Keratinocyte (primary cell): ENCODE results near the gene GLB1L2. TPM values are rescaled to one million over a fixed set of nuclear protein-coding genes. Genes with fewer than 3 reads are reported as not detected.

Experiments used
- DNase-seq: peaks from one replicate; pipeline ENCODE4 v3.0.0-alpha.2; 2011; ENCODE audit warnings: low read depth, missing footprints, low spot score
- FAIRE-seq: peaks from 2 replicates; lab custom pipeline; 2011; peaks lifted over from hg19 to GRCh38; lab: Jason Lieb, UNC
- H2AFZ ChIP-seq: 2 replicates; pipeline ENCODE4 v1.6.0; 2012; ENCODE audit warnings: low read length, control low read depth, inconsistent platforms; ENCODE audit not compliant: control insufficient read depth
- H3K27ac ChIP-seq: 2 replicates; pipeline ENCODE4 v1.5.1; 2011; ENCODE audit warnings: low read length; ENCODE audit not compliant: control insufficient read depth, insufficient read depth
- H3K27me3 ChIP-seq: 3 replicates; pipeline ENCODE4 v1.6.0; 2011; ENCODE audit warnings: low read length; ENCODE audit not compliant: control insufficient read depth, insufficient read depth; ENCODE audit errors: extremely low read depth
- H3K36me3 ChIP-seq, 2 experiments: 2 replicates in 1 of 2; 3 replicates in 1 of 2; pipeline ENCODE4 v1.5.1; 2011; ENCODE audit warnings: low read length in 2 of 2, mild to moderate bottlenecking in 1 of 2; ENCODE audit not compliant: control insufficient read depth in 2 of 2, insufficient read depth in 2 of 2; ENCODE audit errors: extremely low read depth in 1 of 2
- H3K4me1 ChIP-seq: 3 replicates; pipeline ENCODE4 v1.5.1; 2011; ENCODE audit warnings: low read length; ENCODE audit not compliant: control insufficient read depth, insufficient read depth; ENCODE audit errors: extremely low read depth
- H3K4me2 ChIP-seq: 3 replicates; pipeline ENCODE4 v1.6.0; 2011; ENCODE audit warnings: low read depth, low read length; ENCODE audit not compliant: control insufficient read depth, insufficient read depth; ENCODE audit errors: extremely low read depth
- H3K4me3 ChIP-seq, 3 experiments: fragments of 200-600 bp in 1 of 3; sonication (generic) in 1 of 3; 2 replicates in 2 of 3; 3 replicates in 1 of 3; pipeline ENCODE4 v1.5.1; 2011 to 2016; ENCODE audit warnings: low read length in 3 of 3, mild to moderate bottlenecking in 3 of 3, control low read depth in 2 of 3, inconsistent platforms in 1 of 3, low read depth in 1 of 3, mixed read lengths in 1 of 3, mixed run types in 1 of 3, moderate library complexity in 1 of 3; ENCODE audit not compliant: control insufficient read depth in 2 of 3, insufficient read depth in 2 of 3; ENCODE audit errors: extremely low read depth in 1 of 3
- H3K79me2 ChIP-seq: 2 replicates; pipeline ENCODE4 v1.6.0; 2012; ENCODE audit warnings: low read length; ENCODE audit not compliant: control insufficient read depth, insufficient read depth
- H3K9ac ChIP-seq: 3 replicates; pipeline ENCODE4 v1.6.0; 2011; ENCODE audit warnings: low read length; ENCODE audit not compliant: control insufficient read depth, insufficient read depth; ENCODE audit errors: extremely low read depth
- H3K9me1 ChIP-seq: 3 replicates; pipeline ENCODE4 v1.6.0; 2011; ENCODE audit warnings: low read length; ENCODE audit not compliant: control insufficient read depth, insufficient read depth; ENCODE audit errors: extremely low read depth
- H3K9me3 ChIP-seq: 2 replicates; pipeline ENCODE4 v1.5.1; 2012; ENCODE audit warnings: low read depth, low read length; ENCODE audit not compliant: control insufficient read depth
- H4K20me1 ChIP-seq: 3 replicates; pipeline ENCODE4 v1.6.0; 2011; ENCODE audit warnings: low read length; ENCODE audit not compliant: control insufficient read depth, insufficient read depth; ENCODE audit errors: extremely low read depth
- EZH2 ChIP-seq: IDR thresholded peaks from one replicate; pipeline ENCODE4 v1.6.1; 2012; ENCODE audit warnings: inconsistent platforms, mild to moderate bottlenecking, low read length, moderate library complexity
- dilution Hi-C: fragments of 300-500 bp; cut with MboI; formaldehyde crosslinking; loops from one replicate; pipeline ENCODE4 v1.7.0; 2020; ENCODE audit warnings: low sequenced_read_pairs; ENCODE audit not compliant: extremely low pct_ligation_motif_present
- polyA plus RNA-seq, 5 experiments: library from polyadenylated mRNA; depleted of rRNA in 3 of 5; stranded (reverse) in 3 of 5; stranded (forward) in 1 of 5; unstranded in 1 of 5; fragments of >200 nt; gene quantifications; 1 replicate in 1 of 5; 2 replicates in 3 of 5; 3 replicates in 1 of 5; pipeline versions ENCODE4 v1.2.1 to v1.2.3, GENCODE V29; 2011 to 2012; ENCODE audit warnings: missing spikeins in 2 of 5, low read depth in 1 of 5, low replicate concordance in 1 of 5
- TF ChIP-seq, protein P1 (sequence below), 3 experiments: IDR thresholded peaks in 1 of 3; conservative IDR thresholded peaks in 1 of 3; optimal IDR thresholded peaks in 1 of 3; 2 replicates in 2 of 3; 3 replicates in 1 of 3; pipeline versions ENCODE3 to v1.5.1; 2011; ENCODE audit warnings: low read length in 3 of 3, mild to moderate bottlenecking in 3 of 3, moderate library complexity in 2 of 3, control low read depth in 1 of 3, inconsistent platforms in 1 of 3; ENCODE audit not compliant: insufficient read depth in 2 of 3; ENCODE audit errors: extremely low read depth in 1 of 3

GLB1L2 gene
- polyA plus RNA-seq, 1 donor (not counting 4 experiments of a cell fraction or from before 2014, with no cell fraction given): 4.3 TPM

DNA sequence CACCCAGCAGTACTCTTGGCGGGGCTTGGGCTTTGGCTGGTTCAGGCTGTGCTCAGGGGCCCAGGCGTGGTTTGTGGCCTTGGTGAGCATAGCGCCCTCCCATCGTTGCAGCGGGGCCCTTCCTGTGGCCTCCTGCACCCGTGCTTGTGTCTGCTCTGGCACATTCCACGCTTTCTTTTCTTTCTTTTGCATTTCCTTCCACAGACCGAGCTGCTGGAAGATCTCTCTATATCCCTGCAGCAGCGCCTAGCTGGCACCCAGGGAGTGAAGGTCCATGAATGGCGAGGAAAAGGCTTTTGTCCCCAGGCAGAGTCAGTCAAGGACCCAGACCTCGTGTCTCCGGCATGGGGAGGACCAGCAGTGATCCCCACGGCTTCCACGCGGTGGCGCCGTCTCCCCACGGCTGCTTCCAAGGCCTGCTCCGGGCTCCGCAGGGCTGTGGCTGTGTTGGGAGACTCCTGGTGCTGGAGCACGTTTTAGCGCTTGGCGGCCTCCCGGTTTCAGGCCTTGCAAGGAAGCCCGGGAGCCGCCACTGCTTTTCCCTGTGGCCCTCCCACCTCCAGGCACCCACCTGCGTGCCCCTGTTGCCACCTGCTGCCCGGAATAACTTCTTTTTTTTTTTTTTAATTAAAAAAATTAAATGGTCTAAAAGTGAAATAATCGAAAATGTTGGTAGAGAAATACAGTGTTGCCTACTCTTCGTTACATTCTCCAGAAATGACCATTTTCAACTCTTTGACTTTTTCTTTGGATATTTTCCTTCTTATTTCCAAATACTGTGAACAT lies 28.5 kb downstream of the GLB1L2 start:
- H3K4me2 ChIP-seq: no peak overlapping the region
- no peaks in the 10 kb centered on the region for H4K20me1 ChIP-seq
- dilution Hi-C loops: no loop called here
- H3K9me3 ChIP-seq: no peaks in the 10 kb centered on the region
- no peaks in the 10 kb centered on the region for H3K27me3 ChIP-seq
- peak overlapping the region; percentile 67 for H2AFZ ChIP-seq
- no peaks in the 10 kb centered on the region for H3K9me1 ChIP-seq
- no peak overlapping the region for H3K9ac ChIP-seq
- DNase-seq (no peak), FAIRE-seq (no peak)
- no peaks in the 10 kb centered on the region for H3K4me1 ChIP-seq
- no peaks in the 10 kb centered on the region for H3K79me2 ChIP-seq
- no peak overlapping the region for H3K4me3 ChIP-seq
- H3K36me3 ChIP-seq: no peaks in the 10 kb centered on the region
- TF ChIP-seq, protein P1, sequence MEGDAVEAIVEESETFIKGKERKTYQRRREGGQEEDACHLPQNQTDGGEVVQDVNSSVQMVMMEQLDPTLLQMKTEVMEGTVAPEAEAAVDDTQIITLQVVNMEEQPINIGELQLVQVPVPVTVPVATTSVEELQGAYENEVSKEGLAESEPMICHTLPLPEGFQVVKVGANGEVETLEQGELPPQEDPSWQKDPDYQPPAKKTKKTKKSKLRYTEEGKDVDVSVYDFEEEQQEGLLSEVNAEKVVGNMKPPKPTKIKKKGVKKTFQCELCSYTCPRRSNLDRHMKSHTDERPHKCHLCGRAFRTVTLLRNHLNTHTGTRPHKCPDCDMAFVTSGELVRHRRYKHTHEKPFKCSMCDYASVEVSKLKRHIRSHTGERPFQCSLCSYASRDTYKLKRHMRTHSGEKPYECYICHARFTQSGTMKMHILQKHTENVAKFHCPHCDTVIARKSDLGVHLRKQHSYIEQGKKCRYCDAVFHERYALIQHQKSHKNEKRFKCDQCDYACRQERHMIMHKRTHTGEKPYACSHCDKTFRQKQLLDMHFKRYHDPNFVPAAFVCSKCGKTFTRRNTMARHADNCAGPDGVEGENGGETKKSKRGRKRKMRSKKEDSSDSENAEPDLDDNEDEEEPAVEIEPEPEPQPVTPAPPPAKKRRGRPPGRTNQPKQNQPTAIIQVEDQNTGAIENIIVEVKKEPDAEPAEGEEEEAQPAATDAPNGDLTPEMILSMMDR (optimal IDR thresholded peaks at IDR 0.05 in 1 of 3, IDR thresholded peaks at IDR 0.05 in 1 of 3, conservative IDR thresholded peaks at IDR 0.05 in 1 of 3; ENCODE audit: extremely low read depth in 1 of 3, insufficient read depth in 2 of 3, low read length in 3 of 3): peak; percentile 87 to 99 (median 98)
- no peak for TF ChIP-seq EZH2
- H3K27ac ChIP-seq: no peak overlapping the region

DNA sequence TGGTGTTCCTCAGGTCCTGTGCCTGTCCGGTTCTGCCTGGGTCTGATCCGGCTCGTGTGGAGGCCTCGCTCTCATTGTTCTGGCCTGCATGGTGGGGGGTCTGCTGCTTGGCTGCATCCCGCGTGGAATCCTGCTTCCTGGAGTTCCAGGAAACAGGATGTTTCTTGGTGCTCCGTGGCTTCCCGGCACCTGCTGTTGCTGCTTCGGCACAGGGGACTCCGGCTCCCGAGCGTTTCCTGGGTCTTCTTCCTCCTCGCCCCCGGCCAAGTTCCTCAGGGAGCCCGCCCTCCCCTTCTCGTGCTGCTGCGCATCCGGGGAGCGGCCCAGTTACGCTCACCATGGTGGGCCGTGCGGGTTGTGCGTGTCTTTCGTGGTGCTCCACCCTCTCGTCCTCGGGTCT lies 29.9 kb downstream of the GLB1L2 start:
- H3K9me1 ChIP-seq: no peaks in the 10 kb centered on the region

More for the DNA sequence above, 29.9 kb downstream of the GLB1L2 start:
- no peak for FAIRE-seq
- Histone ChIP-seq H3K9me3 (no peaks in the 10 kb centered on the region), H3K4me3 (no peak overlapping the region), H3K27ac (no peak overlapping the region), H3K4me2 (no peak overlapping the region), H4K20me1 (no peaks in the 10 kb centered on the region), H3K4me1 (no peaks in the 10 kb centered on the region), H3K27me3 (no peaks in the 10 kb centered on the region), H2AFZ (no peak overlapping the region), H3K9ac (no peak overlapping the region), H3K79me2 (no peaks in the 10 kb centered on the region), H3K36me3 (no peaks in the 10 kb centered on the region)
- dilution Hi-C loops: no loop called here
- no peak for DNase-seq
- TF ChIP-seq EZH2: no peak
- TF ChIP-seq, protein P1 (optimal IDR thresholded peaks at IDR 0.05 in 1 of 3, IDR thresholded peaks at IDR 0.05 in 1 of 3, conservative IDR thresholded peaks at IDR 0.05 in 1 of 3; ENCODE audit: extremely low read depth in 1 of 3, insufficient read depth in 2 of 3, low read length in 3 of 3): no peak
